SK-N-MC (cell line): Measurements from ENCODE around the gene AFF4.
"Not testable (repeated sequence)": the region's sequence is repeated elsewhere in the genome, so short reads cannot be mapped to it uniquely, and the experiment has no call there.

Experiments
- DNase-seq: peaks from one replicate; pipeline ENCODE4 v3.0.0-alpha.2; 2011; ENCODE audit warnings: low read depth, low spot score
- H3K27ac ChIP-seq: fragments of 200-600 bp; sonication (generic); 2 replicates; pipeline ENCODE4 v1.5.1; 2016; ENCODE audit warnings: mixed run types
- H3K36me3 ChIP-seq: fragments of 200-600 bp; sonication (generic); 2 replicates; pipeline ENCODE4 v1.6.1; 2017; ENCODE audit warnings: antibody characterized with exemption, low read length, mixed read lengths; ENCODE audit not compliant: insufficient read depth
- H3K4me3 ChIP-seq: fragments of 200-600 bp; sonication (generic); 2 replicates; pipeline ENCODE4 v1.5.1; 2016
- H3K9ac ChIP-seq: fragments of 200-600 bp; sonication (generic); 2 replicates; pipeline ENCODE4 v1.8.0; 2017; ENCODE audit warnings: mixed run types, mixed read lengths; ENCODE audit not compliant: insufficient read length
- H3K9me3 ChIP-seq: fragments of 200-600 bp; sonication (generic); 2 replicates; pipeline ENCODE4 v1.6.1; 2017; ENCODE audit warnings: low read depth, mild to moderate bottlenecking, antibody characterized with exemption, low read length, moderate library complexity, mixed read lengths
- EZH2 ChIP-seq: fragments of 200-600 bp; sonication (generic); IDR thresholded peaks from one replicate; pipeline ENCODE4 v1.6.1; 2017; ENCODE audit warnings: antibody characterized with exemption
- FOXP2 ChIP-seq: optimal IDR thresholded peaks from 2 replicates; pipeline ENCODE3; 2011; ENCODE audit warnings: mild to moderate bottlenecking, moderate library complexity; ENCODE audit not compliant: insufficient read depth; ENCODE audit errors: extremely low read length, control extremely low read depth
- POLR2AphosphoS5 ChIP-seq: IDR thresholded peaks from 2 replicates; pipeline ENCODE4 v1.6.1; 2012; ENCODE audit warnings: mild to moderate bottlenecking, low read depth, low read length, borderline replicate concordance

Gene AFF4

GRCh38 chr5:132859889-132860437 is 103.5 kb downstream of the AFF4 start:
- H3K9ac ChIP-seq = no peak overlapping the region
- DNase-seq = no peak
- no peaks in the 10 kb centered on the region for H3K9me3 ChIP-seq
- H3K27ac ChIP-seq = no peak overlapping the region
- H3K36me3 ChIP-seq = no peaks in the 10 kb centered on the region
- TF ChIP-seq FOXP2 (no peak), POLR2AphosphoS5 (no peak), EZH2 (no peak)
- no peak overlapping the region for H3K4me3 ChIP-seq

DNA sequence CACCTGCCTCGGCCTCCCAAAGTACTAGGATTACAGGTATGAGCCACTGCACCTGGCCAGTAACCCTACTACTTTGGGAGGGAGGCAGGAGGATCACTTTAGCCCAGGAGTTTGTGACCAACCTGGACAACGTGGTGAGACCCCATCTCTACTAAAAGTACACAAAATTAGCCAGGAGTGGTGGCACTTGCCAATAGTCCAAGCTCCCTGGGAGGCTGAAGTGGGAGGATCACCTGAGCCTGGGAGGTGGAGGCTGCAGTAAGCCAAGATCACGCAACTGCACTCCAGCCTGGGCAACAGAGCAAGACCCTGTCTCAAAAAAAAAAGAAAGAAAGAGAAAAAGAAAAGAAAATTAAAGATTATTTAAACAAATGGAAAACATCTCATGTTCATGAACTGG is 107.4 kb downstream of the AFF4 start:
- DNase-seq = no peak
- no peaks in the 10 kb centered on the region for H3K36me3 ChIP-seq
- TF ChIP-seq EZH2 (no peak), FOXP2 (no peak), POLR2AphosphoS5 (no peak)
- no peak overlapping the region for H3K27ac ChIP-seq
- H3K9me3 ChIP-seq = no peaks in the 10 kb centered on the region
- no peak overlapping the region for H3K4me3 ChIP-seq
- no peak overlapping the region for H3K9ac ChIP-seq

DNA sequence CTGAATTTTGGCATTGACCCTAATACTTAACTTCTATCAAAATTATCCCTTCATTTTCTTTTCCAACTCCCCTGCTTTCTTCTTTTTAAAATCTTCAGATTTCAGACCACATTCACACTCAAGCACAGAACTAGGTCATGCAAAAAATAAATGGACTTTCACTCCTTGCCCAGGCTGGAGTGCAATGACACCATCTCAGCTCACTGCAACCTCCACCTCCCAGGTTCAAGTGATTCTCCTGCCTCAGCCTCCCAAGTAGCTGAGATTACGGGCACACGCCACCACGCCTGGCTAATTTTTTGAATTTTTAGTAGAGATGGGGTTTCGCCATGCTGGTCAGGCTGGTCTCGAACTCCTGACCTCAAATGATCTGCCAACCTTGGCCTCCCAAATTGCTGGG is 108.4 kb downstream of the AFF4 start:
- not testable (repeated sequence) for H3K4me3 ChIP-seq, H3K27ac ChIP-seq, H3K36me3 ChIP-seq, DNase-seq, H3K9ac ChIP-seq, H3K9me3 ChIP-seq

GRCh38 chr5:132854301-132854700 is 109.1 kb downstream of the AFF4 start:
- Histone ChIP-seq H3K4me3 (no peak overlapping the region), H3K9me3 (no peaks in the 10 kb centered on the region), H3K36me3 (no peaks in the 10 kb centered on the region), H3K27ac (no peak overlapping the region), H3K9ac (no peak overlapping the region)
- no peak for DNase-seq
- no peak for TF ChIP-seq FOXP2
- TF ChIP-seq POLR2AphosphoS5 = no peak
- no peak for TF ChIP-seq EZH2

DNA sequence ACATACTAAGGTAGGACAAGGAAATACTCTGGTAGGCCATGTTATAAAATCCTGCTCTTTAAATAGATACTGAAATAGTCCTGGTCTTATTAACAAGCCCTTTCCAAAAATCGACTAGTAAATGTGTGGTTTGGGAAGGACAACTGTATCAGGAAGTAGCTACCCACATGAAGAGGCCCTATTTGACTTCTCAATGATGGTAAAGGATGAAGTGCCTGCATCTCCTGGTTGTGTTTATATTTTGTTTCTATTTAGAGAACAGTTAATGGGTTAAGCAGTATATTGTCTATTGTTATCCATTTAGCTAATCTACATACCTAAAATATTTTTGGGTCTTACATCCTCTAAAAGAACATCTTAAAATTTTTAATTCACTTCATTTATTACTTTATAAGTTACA is 109.6 kb downstream of the AFF4 start:
- no peaks in the 10 kb centered on the region for H3K9me3 ChIP-seq
- H3K36me3 ChIP-seq = no peaks in the 10 kb centered on the region
- no peak for DNase-seq
- no peak overlapping the region for H3K9ac ChIP-seq
- TF ChIP-seq EZH2 (no peak), FOXP2 (no peak), POLR2AphosphoS5 (no peak)
- no peak overlapping the region for H3K4me3 ChIP-seq
- H3K27ac ChIP-seq = no peak overlapping the region

- no peak for TF ChIP-seq POLR2AphosphoS5
- TF ChIP-seq FOXP2 = no peak
- no peak for TF ChIP-seq EZH2
- Histone ChIP-seq H3K9me3 (no peaks in the 10 kb centered on the region), H3K9ac (no peak overlapping the region), H3K4me3 (no peak overlapping the region), H3K36me3 (no peaks in the 10 kb centered on the region), H3K27ac (no peak overlapping the region)
- DNase-seq = no peak
Observed at GRCh38 chr5:132853323-132853722, 110.1 kb downstream of the AFF4 start.

GRCh38 chr5:132850066-132850465 is 113.4 kb downstream of the AFF4 start:
- no peak overlapping the region for H3K9ac ChIP-seq
- no peak overlapping the region for H3K4me3 ChIP-seq
- H3K36me3 ChIP-seq = no peaks in the 10 kb centered on the region
- no peak overlapping the region for H3K27ac ChIP-seq
- TF ChIP-seq POLR2AphosphoS5 = no peak
- no peak for TF ChIP-seq FOXP2
- no peaks in the 10 kb centered on the region for H3K9me3 ChIP-seq
- DNase-seq = no peak

GRCh38 chr5:132849347-132849746 is 114.1 kb downstream of the AFF4 start:
- DNase-seq = no peak
- no peaks in the 10 kb centered on the region for H3K36me3 ChIP-seq
- no peak overlapping the region for H3K27ac ChIP-seq
- H3K4me3 ChIP-seq = no peak overlapping the region
- no peaks in the 10 kb centered on the region for H3K9me3 ChIP-seq
- TF ChIP-seq POLR2AphosphoS5 (no peak), FOXP2 (no peak), EZH2 (no peak)
- no peak overlapping the region for H3K9ac ChIP-seq

GRCh38 chr5:132848270-132848669 is 115.2 kb downstream of the AFF4 start:
- H3K36me3 ChIP-seq = no peaks in the 10 kb centered on the region
- H3K9ac ChIP-seq = no peak overlapping the region
- H3K4me3 ChIP-seq = no peak overlapping the region
- no peaks in the 10 kb centered on the region for H3K9me3 ChIP-seq
- DNase-seq = no peak
- TF ChIP-seq POLR2AphosphoS5 = no peak
- no peak for TF ChIP-seq FOXP2
- TF ChIP-seq EZH2 = no peak
- no peak overlapping the region for H3K27ac ChIP-seq
